GM19455 (cell line): ENCODE measurements around the gene JOSD1.
A peak's percentile ranks its signal among the peaks of the same experiment; 100 is the strongest.
"Not testable (repeated sequence)": the region's sequence is repeated elsewhere in the genome, so short reads cannot be mapped to it uniquely, and the experiment has no call there.

Experiments used
- ATAC-seq: cut with Tn5 transposase; IDR thresholded peaks from one replicate; pipeline ENCODE4 v1.9.1; 2021; ENCODE audit not compliant: unreplicated experiment

The JOSD1 gene

GRCh38 chr22:38694049-38694448 lies 6.7 kb downstream of the JOSD1 start:
- ATAC-seq: no peak

GRCh38 chr22:38689651-38690050 lies 11.1 kb downstream of the JOSD1 start:
- no peak for ATAC-seq

- ATAC-seq: no peak
Measured at GRCh38 chr22:38685761-38686160, 15.0 kb downstream of the JOSD1 start.

GRCh38 chr22:38684895-38685294 lies 15.8 kb downstream of the JOSD1 start:
- ATAC-seq: no peak

DNA sequence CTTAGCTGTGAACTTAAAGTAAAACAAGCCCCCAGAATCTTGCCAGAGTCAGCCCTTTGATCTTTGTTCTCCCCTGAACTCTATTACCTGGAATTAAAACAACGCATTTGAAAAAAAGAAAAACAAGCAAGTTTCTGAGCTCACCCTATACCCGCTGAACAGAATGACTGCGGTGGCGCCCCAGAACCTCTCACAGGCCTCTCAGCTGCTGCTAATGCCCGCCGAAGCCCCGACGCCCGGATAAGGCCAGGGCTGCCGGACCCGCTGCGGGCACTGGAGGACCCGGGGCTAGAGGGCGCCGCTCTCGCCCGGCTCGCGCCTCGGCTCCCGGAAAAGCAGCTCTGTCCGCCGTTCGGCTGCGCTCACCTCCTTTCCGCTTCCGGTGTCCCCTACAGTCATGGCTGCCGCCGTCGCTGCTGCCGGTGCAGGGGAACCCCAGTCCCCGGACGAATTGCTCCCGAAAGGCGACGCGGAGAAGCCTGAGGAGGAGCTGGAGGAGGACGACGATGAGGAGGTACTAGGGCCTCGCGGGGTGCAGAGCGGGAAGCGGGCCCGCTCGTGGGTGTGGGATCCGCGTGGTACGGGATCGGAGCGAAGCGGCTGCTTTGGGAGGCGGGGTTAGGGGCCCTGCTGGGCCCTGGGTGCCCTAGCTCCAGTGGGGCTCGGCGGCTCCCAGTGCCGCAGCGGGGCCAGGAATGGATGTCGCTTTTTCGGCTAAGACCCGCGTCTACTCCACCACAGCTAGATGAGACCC lies 19.0 kb downstream of the JOSD1 start, which contains the start of gene TOMM22:
Gene TOMM22 (plus strand): TSS at position 376 of the 754 bp plus-strand sequence. CDS start 22 bp downstream, at position 398.
- peak; percentile 88 for ATAC-seq

GRCh38 chr22:38675833-38676232 lies 24.9 kb downstream of the JOSD1 start:
- no peak for ATAC-seq

GRCh38 chr22:38674888-38675287 lies 25.9 kb downstream of the JOSD1 start:
- ATAC-seq: no peak

DNA sequence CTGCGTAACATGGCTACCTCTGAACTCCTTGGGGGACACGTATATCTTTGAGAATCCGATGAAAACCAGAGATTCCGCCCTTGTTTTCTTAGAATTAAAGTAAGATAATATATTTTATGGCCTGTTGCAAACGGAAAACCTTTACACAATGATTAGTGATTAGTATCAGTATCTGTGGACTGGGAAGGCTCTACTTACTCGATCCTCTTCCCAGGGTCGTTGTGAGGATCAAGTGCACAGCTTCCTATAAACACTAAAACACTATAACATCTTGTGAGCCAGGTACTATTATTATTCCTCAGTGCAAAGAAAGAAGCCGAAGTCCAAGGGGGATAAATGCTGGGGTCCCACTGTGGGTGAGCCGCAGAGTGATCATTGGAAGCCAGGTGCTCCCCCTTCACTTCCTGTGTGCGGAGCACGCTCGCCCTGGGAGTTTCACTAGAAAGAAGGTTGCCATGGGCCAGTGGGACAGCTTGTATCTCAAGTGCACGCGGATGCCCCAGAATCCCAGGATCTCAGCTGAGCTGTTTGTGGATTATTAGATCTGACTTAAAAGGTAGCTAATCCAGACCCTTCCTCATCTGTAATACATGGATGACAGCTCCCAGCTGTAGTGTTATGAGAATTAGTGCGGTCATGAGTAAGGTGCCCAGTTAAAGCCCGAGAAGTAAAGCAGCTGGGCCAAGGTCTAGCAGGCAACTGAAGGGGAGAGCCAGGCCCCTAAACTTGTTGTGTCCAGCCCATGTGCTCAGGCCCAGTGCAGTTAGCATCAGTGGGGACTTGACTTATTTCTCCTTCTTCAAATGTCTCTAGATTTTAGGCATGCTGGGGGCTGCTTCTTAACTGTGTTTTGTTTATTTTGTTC lies 43.5 kb downstream of the JOSD1 start:
- peak; percentile 32 for ATAC-seq

DNA sequence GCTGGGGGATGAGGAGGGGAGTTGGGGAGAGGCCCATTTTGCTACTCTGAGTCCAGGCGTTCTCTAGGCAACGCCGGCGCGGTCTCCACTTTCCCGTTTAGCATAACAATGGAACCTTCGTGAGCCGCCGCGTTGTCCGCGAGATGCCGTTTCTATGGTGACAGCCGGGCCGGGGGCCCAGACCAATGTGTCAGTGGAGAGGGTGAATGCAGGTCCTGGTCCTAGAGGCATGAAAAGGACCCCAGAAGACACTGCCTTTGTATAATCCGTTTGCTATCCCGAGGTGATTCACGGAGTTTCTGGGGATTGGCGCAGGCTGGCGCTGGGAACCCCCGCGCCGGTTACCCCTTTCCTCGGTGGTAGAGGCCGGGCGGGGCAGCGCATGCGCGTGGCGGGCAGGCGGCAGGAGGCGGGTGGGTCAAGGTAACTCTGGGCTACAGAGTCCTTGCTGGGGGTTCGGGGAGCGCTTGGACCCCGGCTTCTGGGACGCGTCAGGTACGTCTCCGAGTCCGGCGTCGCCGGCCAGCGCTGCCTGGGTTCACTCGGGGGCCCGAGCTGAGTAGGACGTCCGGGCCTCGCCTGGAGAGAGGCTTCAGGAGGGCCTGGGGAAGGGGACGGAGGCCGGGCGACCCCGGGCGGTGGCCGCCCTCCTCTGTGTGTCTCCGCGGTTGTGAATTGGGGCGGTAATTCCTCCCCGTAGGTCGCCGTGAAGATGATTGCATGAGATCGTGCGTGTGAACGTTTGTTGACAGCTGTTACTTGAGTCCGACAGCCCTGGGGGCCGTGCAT lies 44.3 kb downstream of the JOSD1 start, which contains the start of the genes CBY1 and FAM227A:
Gene CBY1 (plus strand): TSS at position 383 of the 789 bp plus-strand sequence. CDS start 11,417 bp downstream, outside the sequence.
Gene FAM227A (minus strand): TSS at position 137 of the 789 bp plus-strand sequence. CDS start 6,224 bp downstream, outside the sequence.
- ATAC-seq: peak; percentile 82

- ATAC-seq: no peak
Measured at GRCh38 chr22:38655519-38656255, 45.1 kb downstream of the JOSD1 start.

GRCh38 chr22:38653741-38654140 lies 47.0 kb downstream of the JOSD1 start:
- no peak for ATAC-seq

- ATAC-seq: no peak
Measured at GRCh38 chr22:38652859-38653258, 47.9 kb downstream of the JOSD1 start.

DNA sequence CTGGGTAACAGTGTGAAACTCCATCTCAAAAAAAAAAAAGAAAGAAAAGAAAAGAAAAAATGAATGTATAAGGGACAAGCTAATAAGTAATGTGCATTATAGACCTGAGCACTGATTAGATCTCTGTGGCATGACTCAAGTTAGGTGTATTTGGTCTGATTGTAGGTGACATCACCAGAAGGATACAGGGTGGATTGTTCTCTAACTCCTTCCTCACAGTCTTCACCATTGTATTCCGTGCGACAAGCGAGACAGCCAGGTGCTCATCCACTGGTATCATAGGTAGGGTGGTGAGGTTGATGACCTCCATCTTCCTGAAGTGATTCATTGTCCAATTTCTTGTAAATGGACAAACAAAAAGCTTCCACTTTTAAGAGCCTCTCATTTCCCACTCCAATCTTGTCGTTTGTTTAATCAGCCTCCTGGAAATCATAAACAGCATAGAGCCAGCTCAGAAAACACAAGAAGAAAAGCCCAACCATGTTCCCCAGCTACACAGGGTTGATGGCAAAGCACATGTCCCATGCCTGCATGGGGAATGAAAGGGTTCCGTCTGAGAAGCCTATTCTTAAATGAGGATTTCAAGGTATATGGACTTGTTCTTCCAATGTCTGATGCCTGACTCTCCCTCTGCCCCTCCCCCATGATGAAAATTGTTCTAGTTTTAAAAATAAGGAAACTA lies 50.8 kb downstream of the JOSD1 start:
- ATAC-seq: no peak

- no peak for ATAC-seq
Measured at GRCh38 chr22:38645430-38645829, 55.3 kb downstream of the JOSD1 start.

- ATAC-seq: not testable (repeated sequence)
Measured at GRCh38 chr22:38644245-38644644, 56.5 kb downstream of the JOSD1 start.

DNA sequence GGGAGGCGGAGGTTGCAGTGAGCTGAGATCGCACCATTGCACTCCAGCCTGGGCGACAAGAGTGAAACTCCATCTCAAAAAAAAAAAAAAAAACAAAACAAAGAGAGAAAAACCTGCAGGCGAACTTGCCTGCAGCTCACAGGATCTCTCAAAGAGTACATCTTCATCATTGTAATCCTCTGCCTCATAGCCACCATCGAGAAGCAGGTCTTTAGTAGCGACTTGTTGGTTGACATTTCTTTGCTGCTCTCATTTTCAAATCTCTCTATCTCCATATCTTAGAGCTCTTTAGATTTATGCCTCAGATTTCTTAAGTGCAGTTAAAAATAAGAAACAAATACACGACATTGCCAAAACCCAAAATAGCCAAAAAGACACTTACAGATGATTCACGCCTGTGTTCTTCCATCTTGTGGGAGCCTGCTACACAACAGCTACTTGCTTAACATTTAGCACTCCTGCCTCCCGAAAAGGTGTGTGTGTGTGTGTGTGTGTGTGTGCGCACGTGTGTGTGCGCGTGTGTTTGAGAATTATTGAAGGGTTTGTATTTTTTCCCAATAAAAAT lies 59.2 kb downstream of the JOSD1 start:
- no peak for ATAC-seq

DNA sequence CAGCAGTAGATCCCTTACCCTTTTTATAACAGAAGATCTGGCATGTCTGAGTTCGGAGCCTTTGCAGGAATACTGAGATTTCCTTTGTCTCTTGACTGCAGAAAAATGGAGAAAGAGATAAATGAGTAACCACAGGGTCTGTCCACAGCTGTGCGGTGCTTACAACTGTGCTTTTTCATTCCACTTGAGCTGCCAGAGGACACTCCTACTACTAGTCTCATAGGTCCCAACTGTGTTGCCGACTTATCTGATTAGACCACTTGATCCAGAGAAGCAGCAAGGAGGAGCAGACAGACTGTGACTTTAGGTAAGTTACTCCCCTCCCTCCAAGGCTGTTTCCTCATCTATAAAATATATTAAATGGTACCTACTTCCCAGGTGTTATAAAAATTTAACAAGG lies 62.0 kb downstream of the JOSD1 start:
- ATAC-seq: no peak

- ATAC-seq: no peak
Measured at GRCh38 chr22:38638216-38638615, 62.5 kb downstream of the JOSD1 start.
